ENCODE data around the gene SDHAF4. TPM values are rescaled to one million over a fixed set of nuclear protein-coding genes. Genes with fewer than 3 reads are reported as not detected.

Gene SDHAF4
- total RNA-seq, 1 experiment from 2014 or later, result 29.1 TPM

- no TSS peak for BruUV-seq (replicated peaks)
- Histone ChIP-seq H3K4me2 (no peak overlapping the region), H3K36me3 (ENCODE audit: low read depth) (0 out of 2 replicates have a peak, but pooled peaks cover 3% of the 10 kb centered on the region), H3K9me2 (ENCODE audit: insufficient read depth) (no peaks in the 10 kb centered on the region), H3F3A (ENCODE audit: insufficient read depth, low read depth) (no peaks in the 10 kb centered on the region), H3K9me3 (ENCODE audit: insufficient read depth, low read depth) (no peaks in the 10 kb centered on the region), H3K27me3 (ENCODE audit: insufficient read depth, low read depth) (no peaks in the 10 kb centered on the region), H2AFZ (no peak overlapping the region), H3K4me1 (replicated peaks; ENCODE audit: insufficient read depth) (no peaks in the 10 kb centered on the region), H4K20me1 (ENCODE audit: insufficient read depth) (no peaks in the 10 kb centered on the region), H3K27ac (no peak overlapping the region), H3K79me2 (ENCODE audit: low read depth) (no peaks in the 10 kb centered on the region), H3K4me3 (no peak overlapping the region)
- ChIA-PET POLR2A (ENCODE audit: unreplicated experiment) (no interaction called here), CTCF (no interaction called here)
- no peak for DNase-seq
- TF ChIP-seq EZH2 (IDR thresholded peaks at IDR 0.05; ENCODE audit: low read depth), result no peak
- TF ChIP-seq CTCF (conservative IDR thresholded peaks at IDR 0.05), result no peak
- intact Hi-C loops (cut with micrococcal nuclease; ENCODE audit: unreplicated experiment), result loop anchor here (5.0 to 10.0 kb wide), 2 partner anchors 220 to 432 kb away; partner anchors contain the start of genes B3GAT2 and COL9A1
Measured at GRCh38 chr6:70524721-70525286, 41.9 kb upstream of the SDHAF4 start.

- H3K4me1 ChIP-seq (replicated peaks; ENCODE audit: insufficient read depth), result no peaks in the 10 kb centered on the region
- no peak overlapping the region for H3K4me3 ChIP-seq
- CTCF ChIA-PET, result no interaction called here
- 0 out of 2 replicates have a peak, but pooled peaks cover 3% of the 10 kb centered on the region for H3K36me3 ChIP-seq (ENCODE audit: low read depth)
- BruUV-seq (replicated peaks), result no TSS peak
- POLR2A ChIA-PET (ENCODE audit: unreplicated experiment), result no interaction called here
- H3K27ac ChIP-seq, result no peak overlapping the region
- intact Hi-C loops (cut with micrococcal nuclease; ENCODE audit: unreplicated experiment), result loop anchor here (10.0 kb wide), 1 partner anchor 222 kb away; the partner anchor contains the start of gene COL9A1
- H4K20me1 ChIP-seq (ENCODE audit: insufficient read depth), result no peaks in the 10 kb centered on the region
- no peaks in the 10 kb centered on the region for H3K27me3 ChIP-seq (ENCODE audit: insufficient read depth, low read depth)
- H3K4me2 ChIP-seq, result no peak overlapping the region
- no peaks in the 10 kb centered on the region for H3F3A ChIP-seq (ENCODE audit: insufficient read depth, low read depth)
- H3K9me2 ChIP-seq (ENCODE audit: insufficient read depth), result no peaks in the 10 kb centered on the region
- H2AFZ ChIP-seq, result no peak overlapping the region
- TF ChIP-seq EZH2 (IDR thresholded peaks at IDR 0.05; ENCODE audit: low read depth), result no peak
- TF ChIP-seq CTCF (conservative IDR thresholded peaks at IDR 0.05), result no peak
- no peaks in the 10 kb centered on the region for H3K9me3 ChIP-seq (ENCODE audit: insufficient read depth, low read depth)
- DNase-seq, result no peak
- no peaks in the 10 kb centered on the region for H3K79me2 ChIP-seq (ENCODE audit: low read depth)
Measured at GRCh38 chr6:70527071-70527737, 39.5 kb upstream of the SDHAF4 start.

DNA sequence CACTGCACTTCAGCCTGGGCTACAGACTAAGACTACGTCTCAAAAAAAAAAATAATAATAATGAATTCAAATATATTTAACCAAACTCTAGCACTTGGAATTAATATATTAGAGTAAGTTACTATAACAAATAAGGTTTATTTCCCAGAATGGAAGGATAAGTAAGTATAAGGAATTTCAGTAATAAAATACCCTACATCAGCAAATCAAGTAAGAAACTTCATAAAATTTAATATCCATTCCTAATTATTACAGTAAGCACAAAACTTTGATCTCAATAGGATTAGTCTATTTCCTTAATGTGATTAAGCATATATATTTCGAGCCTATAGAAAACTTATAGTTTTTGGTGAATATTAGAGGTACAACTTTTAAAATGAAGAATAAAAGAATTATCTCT lies 36.7 kb upstream of the SDHAF4 start:
- Histone ChIP-seq H4K20me1 (ENCODE audit: insufficient read depth) (no peaks in the 10 kb centered on the region), H3K4me2 (no peak overlapping the region), H3K9me2 (ENCODE audit: insufficient read depth) (no peaks in the 10 kb centered on the region), H2AFZ (no peak overlapping the region), H3K27ac (no peak overlapping the region), H3K36me3 (ENCODE audit: low read depth) (no peaks in the 10 kb centered on the region), H3K9me3 (ENCODE audit: insufficient read depth, low read depth) (no peaks in the 10 kb centered on the region), H3K4me1 (replicated peaks; ENCODE audit: insufficient read depth) (no peaks in the 10 kb centered on the region), H3K27me3 (ENCODE audit: insufficient read depth, low read depth) (no peaks in the 10 kb centered on the region), H3K79me2 (ENCODE audit: low read depth) (no peaks in the 10 kb centered on the region), H3F3A (ENCODE audit: insufficient read depth, low read depth) (no peaks in the 10 kb centered on the region), H3K4me3 (no peak overlapping the region)
- no peak for DNase-seq
- POLR2A ChIA-PET (ENCODE audit: unreplicated experiment), result no interaction called here
- CTCF ChIA-PET, result no interaction called here
- TF ChIP-seq EZH2 (IDR thresholded peaks at IDR 0.05; ENCODE audit: low read depth) (no peak), CTCF (conservative IDR thresholded peaks at IDR 0.05) (no peak)
- no TSS peak for BruUV-seq (replicated peaks)
- intact Hi-C loops (cut with micrococcal nuclease; ENCODE audit: unreplicated experiment), result no loop called here

Measured in PC-9 (cell line).